Measurements from ENCODE around the gene USP40. TPM values are rescaled to one million over a fixed set of nuclear protein-coding genes. Genes with fewer than 3 reads are reported as not detected.

The USP40 gene
- total RNA-seq, 6 experiments from 2014 or later = 22.8 to 27.4 (median 24.3) TPM

DNA sequence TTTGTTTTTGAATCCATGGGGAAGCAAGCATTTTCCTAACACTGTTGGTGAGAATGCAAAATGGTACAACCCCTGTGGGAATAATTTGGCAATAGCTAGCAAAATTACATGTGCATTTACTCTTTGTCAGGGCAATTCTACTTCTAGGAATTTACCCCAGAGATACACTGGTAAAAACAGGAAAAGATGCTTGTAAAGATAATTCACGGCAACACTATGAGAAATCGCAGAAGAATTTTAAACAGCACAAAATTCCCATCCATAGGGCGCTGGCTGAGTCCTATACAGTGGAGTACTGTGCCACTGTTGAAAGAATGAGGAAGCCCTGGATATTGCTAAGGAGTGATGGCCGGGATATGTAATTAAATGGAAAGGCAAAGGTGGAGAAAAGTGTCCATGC lies 136.5 kb downstream of the USP40 start:
- peak; percentile 83 for DNase-seq
- Mint-ChIP-seq H3K36me3 (ENCODE audit: low read depth) (peaks cover 24% of the 10 kb centered on the region), H3K27me3 (ENCODE audit: insufficient read depth) (no peaks in the 10 kb centered on the region), H3K9me3 (peaks cover 28% of the 10 kb centered on the region), H3K27ac (peak overlapping the region; percentile 68), H3K4me3 (peak overlapping the region; percentile 41), H3K4me1 (ENCODE audit: low read depth) (peaks cover 59% of the 10 kb centered on the region)
- TF ChIP-seq, protein P1, sequence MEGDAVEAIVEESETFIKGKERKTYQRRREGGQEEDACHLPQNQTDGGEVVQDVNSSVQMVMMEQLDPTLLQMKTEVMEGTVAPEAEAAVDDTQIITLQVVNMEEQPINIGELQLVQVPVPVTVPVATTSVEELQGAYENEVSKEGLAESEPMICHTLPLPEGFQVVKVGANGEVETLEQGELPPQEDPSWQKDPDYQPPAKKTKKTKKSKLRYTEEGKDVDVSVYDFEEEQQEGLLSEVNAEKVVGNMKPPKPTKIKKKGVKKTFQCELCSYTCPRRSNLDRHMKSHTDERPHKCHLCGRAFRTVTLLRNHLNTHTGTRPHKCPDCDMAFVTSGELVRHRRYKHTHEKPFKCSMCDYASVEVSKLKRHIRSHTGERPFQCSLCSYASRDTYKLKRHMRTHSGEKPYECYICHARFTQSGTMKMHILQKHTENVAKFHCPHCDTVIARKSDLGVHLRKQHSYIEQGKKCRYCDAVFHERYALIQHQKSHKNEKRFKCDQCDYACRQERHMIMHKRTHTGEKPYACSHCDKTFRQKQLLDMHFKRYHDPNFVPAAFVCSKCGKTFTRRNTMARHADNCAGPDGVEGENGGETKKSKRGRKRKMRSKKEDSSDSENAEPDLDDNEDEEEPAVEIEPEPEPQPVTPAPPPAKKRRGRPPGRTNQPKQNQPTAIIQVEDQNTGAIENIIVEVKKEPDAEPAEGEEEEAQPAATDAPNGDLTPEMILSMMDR (IDR thresholded peaks at IDR 0.05) = no peak

DNA sequence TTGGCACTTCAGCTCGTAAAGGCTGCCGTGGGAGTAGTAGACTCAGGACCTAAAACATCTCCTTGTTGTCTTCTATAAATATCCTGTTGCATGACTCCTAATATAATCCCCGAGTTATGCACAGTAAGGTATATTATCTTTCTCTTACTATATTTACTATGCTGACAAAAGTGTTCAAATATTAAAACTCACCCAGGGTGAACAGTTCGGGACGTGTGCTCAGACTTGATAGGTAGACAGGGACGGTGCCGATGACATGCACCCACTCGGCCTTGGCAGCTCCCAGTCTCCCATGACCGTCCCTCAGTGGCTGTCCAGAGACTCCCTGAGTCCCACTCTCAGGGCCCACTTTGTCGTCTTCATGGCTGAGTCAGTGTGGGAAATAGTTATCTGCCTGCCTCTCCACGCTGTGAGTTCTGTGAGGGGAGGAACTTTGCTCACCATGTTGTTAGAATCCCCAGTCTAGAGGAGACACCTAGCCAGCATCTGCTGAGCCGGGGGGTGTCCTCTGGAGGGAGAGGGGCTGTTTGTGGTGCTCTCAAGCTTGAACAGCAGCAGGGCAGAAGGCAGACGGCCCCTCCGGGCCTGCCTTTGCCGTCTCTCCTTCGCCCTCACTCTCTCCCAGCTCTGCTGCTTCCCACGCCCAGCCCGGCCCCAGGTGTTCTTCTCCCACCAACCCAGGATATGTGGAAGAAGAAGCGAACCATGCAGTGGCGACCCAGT lies 137.2 kb downstream of the USP40 start:
- H3K27ac Mint-ChIP-seq = peak overlapping the region; percentile 68
- H3K4me1 Mint-ChIP-seq (ENCODE audit: low read depth) = peaks cover 59% of the 10 kb centered on the region
- H3K36me3 Mint-ChIP-seq (ENCODE audit: low read depth) = peaks cover 26% of the 10 kb centered on the region

DNA sequence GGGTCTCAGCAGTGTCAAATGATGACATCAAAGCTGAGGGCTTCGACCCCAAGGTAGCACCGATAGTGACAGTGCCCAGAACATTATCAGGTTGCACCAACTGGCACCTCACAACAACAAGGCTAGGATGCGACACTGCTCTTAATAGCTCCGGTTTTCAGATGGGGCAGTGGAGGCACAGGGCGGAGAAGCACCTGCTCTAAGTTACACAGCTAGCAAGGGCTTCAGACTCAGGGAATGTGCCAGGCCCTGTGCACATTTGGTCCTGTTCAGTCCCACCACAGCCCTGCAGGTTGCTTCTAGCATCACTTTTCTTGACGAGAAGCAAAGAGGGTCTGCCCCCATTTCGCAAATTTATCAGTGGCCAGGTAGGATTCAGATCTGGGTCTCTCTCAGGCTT lies 138.1 kb downstream of the USP40 start:
- no peak overlapping the region for H3K27ac Mint-ChIP-seq
- no peaks in the 10 kb centered on the region for H3K27me3 Mint-ChIP-seq (ENCODE audit: insufficient read depth)
- H3K36me3 Mint-ChIP-seq (ENCODE audit: low read depth) = peaks cover 33% of the 10 kb centered on the region
- peaks cover 32% of the 10 kb centered on the region for H3K9me3 Mint-ChIP-seq
- H3K4me3 Mint-ChIP-seq = no peak overlapping the region
- no peak for DNase-seq
- H3K4me1 Mint-ChIP-seq (ENCODE audit: low read depth) = peaks cover 57% of the 10 kb centered on the region
- TF ChIP-seq, protein P1 (IDR thresholded peaks at IDR 0.05) = no peak

More for the DNA sequence above, 137.2 kb downstream of the USP40 start:
- Mint-ChIP-seq H3K4me3 (peak overlapping the region; percentile 8), H3K9me3 (peaks cover 29% of the 10 kb centered on the region), H3K27me3 (ENCODE audit: insufficient read depth) (no peaks in the 10 kb centered on the region)
- TF ChIP-seq, protein P1 (IDR thresholded peaks at IDR 0.05) = no peak
- DNase-seq = no peak

DNA sequence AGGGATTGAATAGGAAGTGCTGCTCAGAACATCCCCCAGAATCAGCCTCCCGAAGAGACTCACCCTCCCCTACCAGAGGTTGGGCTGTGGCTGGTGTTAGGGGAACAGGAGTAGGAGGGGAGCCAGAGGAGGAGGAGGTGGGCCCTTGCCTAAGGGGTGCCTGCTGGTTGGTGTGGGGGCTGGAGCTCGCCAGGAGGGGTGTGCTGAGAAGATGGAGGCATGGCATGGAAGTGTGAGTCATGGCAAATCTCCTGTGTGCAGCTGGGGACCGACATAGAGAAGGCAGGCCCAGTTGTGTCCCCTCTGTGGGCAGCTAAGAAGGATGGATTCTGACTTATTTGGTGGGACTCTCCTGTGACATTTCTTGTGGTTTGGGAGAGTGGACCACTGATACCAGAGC lies 138.6 kb downstream of the USP40 start:
- Mint-ChIP-seq H3K27me3 (ENCODE audit: insufficient read depth) (no peaks in the 10 kb centered on the region), H3K4me1 (ENCODE audit: low read depth) (peaks cover 53% of the 10 kb centered on the region), H3K4me3 (no peak overlapping the region), H3K36me3 (ENCODE audit: low read depth) (peaks cover 37% of the 10 kb centered on the region), H3K27ac (no peak overlapping the region), H3K9me3 (peaks cover 36% of the 10 kb centered on the region)
- DNase-seq = no peak
- TF ChIP-seq, protein P1 (IDR thresholded peaks at IDR 0.05) = no peak

DNA sequence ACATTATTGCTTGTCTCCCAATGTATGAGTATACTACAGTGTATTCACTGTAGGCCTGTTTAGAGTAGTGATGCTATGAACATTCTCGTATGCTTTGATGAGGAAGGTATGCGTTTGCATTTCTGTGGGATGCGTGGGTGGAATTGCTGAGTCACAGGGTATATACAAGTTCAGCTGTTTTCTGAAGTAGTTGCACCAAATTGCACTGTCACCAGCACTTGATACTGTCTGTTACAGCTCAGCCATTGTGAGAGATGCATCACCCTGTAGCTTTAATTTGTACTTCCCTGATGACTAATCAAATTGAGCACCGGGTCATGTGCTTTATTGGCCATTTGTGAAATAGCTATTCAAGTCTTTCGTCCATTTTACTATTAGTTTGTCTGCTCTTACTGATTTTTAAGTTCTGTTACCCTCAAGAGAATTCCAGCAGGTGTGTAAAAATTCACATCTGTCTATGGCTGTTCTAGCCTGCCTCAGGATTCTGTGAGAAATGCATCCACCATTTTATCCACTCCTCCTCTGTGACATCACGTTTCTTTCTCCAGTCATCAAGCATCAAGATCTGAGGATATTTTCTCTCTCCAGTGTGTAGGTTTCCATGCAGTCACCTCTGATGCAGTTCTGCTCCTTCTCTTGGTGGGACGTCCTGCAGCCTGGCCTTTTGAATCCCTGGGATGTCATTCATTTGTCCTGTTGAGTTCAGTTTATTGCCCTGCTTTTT lies 139.8 kb downstream of the USP40 start:
- peak overlapping the region; percentile 51; the same call in 1 of the 2 replicates for H3K4me3 Mint-ChIP-seq
- TF ChIP-seq, protein P1 (IDR thresholded peaks at IDR 0.05) = no peak
- peaks cover 38% of the 10 kb centered on the region for H3K36me3 Mint-ChIP-seq (ENCODE audit: low read depth)
- H3K9me3 Mint-ChIP-seq = peaks cover 36% of the 10 kb centered on the region
- H3K4me1 Mint-ChIP-seq (ENCODE audit: low read depth) = peaks cover 49% of the 10 kb centered on the region
- H3K27me3 Mint-ChIP-seq (ENCODE audit: insufficient read depth) = no peaks in the 10 kb centered on the region
- DNase-seq = peak; percentile 93
- H3K27ac Mint-ChIP-seq = peak overlapping the region; percentile 87

Other genes with a start within 250 kb of the USP40 start
- gene DGKD, start 212.3 kb downstream of the USP40 start, total RNA-seq (2021; fragmentation: NEBNext Ultra II Directional; extraction: Animal tissue kit (Norgen Biotek cat#: 25700)) = 10 to 100 TPM in 3 of 6 experiments, 1 to 10 TPM in 3; 8.1 to 12.2 (median 10.3) TPM
- gene UGT1A8, start 50.9 kb upstream of the USP40 start, total RNA-seq (2021; fragmentation: NEBNext Ultra II Directional; extraction: Animal tissue kit (Norgen Biotek cat#: 25700)) = not detected
- gene UGT1A10, start 69.7 kb upstream of the USP40 start, total RNA-seq (2021; fragmentation: NEBNext Ultra II Directional; extraction: Animal tissue kit (Norgen Biotek cat#: 25700)) = not detected
- not detected for gene UGT1A9, start 105.1 kb upstream of the USP40 start, total RNA-seq (2021; fragmentation: NEBNext Ultra II Directional; extraction: Animal tissue kit (Norgen Biotek cat#: 25700))
- not detected for gene UGT1A7, start 115.1 kb upstream of the USP40 start, total RNA-seq (2021; fragmentation: NEBNext Ultra II Directional; extraction: Animal tissue kit (Norgen Biotek cat#: 25700))
- gene UGT1A6, start 126.1 kb upstream of the USP40 start, total RNA-seq (2021; fragmentation: NEBNext Ultra II Directional; extraction: Animal tissue kit (Norgen Biotek cat#: 25700)) = not detected
- not detected for gene UGT1A5, start 146.1 kb upstream of the USP40 start, total RNA-seq (2021; fragmentation: NEBNext Ultra II Directional; extraction: Animal tissue kit (Norgen Biotek cat#: 25700))
- not detected for gene UGT1A4, start 152.0 kb upstream of the USP40 start, total RNA-seq (2021; fragmentation: NEBNext Ultra II Directional; extraction: Animal tissue kit (Norgen Biotek cat#: 25700))
- not detected for gene UGT1A3, start 162.3 kb upstream of the USP40 start, total RNA-seq (2021; fragmentation: NEBNext Ultra II Directional; extraction: Animal tissue kit (Norgen Biotek cat#: 25700))
- not detected for gene UGT1A1, start 193.5 kb upstream of the USP40 start, total RNA-seq (2021; fragmentation: NEBNext Ultra II Directional; extraction: Animal tissue kit (Norgen Biotek cat#: 25700))
- gene MROH2A, start 211.5 kb upstream of the USP40 start, total RNA-seq (2021; fragmentation: NEBNext Ultra II Directional; extraction: Animal tissue kit (Norgen Biotek cat#: 25700)) = not detected

Data from HFFc6 (cell line).